Measurements from ENCODE around the gene STK39. TPM values are rescaled to one million over a fixed set of nuclear protein-coding genes. Genes with fewer than 3 reads are reported as not detected.

Gene STK39
- total RNA-seq, 1 donor from 2014 or later = 51.9 TPM

DNA sequence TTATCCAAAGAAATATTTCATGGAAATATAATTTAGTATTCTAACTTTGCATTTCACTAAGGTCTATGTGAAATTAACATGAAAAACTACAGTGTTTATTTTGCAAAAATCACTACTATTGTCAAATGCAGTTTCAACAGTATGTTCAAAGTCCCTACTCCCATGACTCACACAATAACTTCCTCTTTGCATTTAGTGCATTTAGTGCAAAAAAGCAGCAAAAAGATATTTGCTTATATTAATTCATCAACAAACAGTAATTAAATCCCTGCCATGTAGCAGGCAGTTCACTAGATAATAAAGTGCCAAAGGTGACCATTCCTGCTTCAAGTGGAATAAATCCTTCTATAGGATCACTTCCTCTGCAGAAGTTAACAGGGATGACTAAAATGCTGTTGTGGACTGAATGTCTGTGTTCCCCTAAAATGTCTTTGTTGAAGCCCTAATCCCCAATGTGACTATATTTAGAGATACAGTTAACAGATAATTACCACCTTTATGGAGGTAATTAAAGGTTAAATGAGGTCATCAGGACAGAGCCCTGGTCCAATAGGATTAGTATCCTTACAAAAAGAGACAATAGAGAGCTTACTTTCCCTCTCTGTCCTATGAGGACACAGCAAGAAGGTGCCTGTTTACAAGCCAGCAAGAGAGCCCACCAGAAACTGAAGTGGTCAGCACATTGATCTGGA lies 61.7 kb downstream of the STK39 start:
- intact Hi-C loops (cut with micrococcal nuclease) = no loop called here

DNA sequence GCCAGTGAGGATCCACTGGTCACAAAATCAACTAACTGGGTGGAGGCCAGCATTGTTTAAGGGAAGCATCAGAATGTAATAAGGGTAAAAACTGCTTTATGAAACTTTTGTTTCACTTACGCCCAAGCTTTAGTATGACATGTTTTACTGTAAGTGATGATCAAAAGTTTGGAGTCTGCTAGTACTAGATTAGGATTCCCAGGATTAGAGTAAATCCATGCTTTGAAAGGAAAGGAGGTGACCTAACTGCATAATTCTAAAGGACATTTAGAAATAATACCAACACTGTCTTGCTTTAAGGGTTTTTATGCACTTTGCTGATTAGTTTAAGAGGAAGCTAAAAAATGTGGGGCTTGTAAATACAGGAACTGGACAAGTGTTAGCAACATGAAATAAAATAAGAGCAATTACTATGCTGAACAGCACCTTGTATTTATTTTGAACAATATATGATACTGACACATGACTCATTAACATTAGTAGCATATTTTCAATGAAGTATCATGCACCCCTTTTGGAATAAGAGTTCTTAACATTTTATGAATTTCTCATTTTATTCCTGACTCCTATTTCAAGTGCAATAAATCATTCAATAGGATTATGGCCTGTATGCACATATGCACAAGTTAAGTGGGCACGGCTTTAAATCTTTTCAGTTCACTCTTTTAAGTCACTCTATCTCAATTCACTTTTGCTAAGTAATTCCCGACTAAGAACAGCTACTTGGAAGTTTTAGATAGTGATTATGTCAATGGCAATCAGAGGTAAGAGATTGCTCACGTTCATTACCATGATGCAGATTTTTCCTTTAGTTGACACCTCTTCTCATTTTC lies 62.5 kb downstream of the STK39 start:
- intact Hi-C loops (cut with micrococcal nuclease) = no loop called here

DNA sequence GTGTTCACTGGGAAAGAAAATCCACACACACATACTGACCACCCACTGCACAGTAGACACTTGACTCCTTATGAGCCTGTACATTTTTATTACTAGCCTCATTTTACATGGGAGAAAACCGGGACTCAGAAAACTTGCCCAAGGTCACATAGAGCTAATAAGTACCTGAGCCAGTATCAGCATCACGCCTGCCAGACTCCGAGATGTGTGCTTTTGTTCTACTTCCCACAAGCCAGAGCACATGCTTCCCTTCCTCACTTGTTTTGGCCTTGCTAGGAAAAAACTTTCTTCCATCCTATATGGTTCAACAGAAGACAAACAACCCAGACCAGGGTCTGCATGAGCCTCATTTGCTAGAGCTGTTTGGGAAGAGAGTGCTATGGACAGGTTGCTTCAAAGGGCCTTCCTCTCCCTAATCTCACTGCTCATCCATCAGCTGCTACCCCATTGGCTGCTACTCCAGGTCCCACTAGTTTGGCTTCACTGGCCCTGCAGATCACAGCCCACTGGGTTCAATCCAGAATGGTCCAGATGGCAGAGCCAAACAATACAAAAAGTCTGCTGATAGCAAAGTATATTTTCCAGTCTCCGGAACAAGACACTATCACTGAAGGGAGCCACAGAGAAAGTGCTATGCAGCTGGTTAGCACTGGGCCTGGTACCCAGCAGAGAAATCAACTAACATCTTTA lies 63.9 kb downstream of the STK39 start:
- intact Hi-C loops (cut with micrococcal nuclease) = no loop called here

DNA sequence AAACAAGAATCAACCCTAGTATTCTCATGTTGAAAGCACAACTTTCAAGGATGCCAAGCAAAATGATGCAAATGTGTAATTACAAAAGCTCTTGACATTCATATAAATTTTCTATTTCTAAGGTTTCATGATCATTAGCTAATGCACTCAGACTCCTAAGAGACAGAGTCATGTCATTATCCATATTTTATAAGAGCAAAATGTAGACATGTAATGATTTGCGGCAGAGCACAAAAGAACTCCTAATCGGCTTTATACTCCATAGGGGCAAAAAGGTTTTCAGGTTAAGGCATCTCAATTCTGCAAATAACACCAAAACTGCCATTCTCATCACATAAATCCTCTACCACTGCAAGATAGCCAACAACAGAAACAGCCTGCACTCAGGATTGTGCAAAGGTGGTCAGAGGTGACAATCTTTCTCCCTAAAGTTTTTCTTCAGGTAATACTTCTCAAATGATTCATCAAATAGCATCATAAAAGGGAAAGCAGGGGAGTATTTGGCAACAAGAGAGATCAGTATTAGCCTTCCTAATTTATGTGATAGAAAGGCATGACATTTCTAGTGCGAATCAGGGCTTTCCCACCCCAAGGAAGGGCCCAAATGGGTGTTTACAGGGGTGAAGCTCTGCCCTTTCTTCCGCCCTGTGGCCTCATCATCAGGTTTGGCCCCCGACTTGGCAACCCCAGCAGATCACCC lies 64.7 kb downstream of the STK39 start:
- intact Hi-C loops (cut with micrococcal nuclease) = no loop called here

DNA sequence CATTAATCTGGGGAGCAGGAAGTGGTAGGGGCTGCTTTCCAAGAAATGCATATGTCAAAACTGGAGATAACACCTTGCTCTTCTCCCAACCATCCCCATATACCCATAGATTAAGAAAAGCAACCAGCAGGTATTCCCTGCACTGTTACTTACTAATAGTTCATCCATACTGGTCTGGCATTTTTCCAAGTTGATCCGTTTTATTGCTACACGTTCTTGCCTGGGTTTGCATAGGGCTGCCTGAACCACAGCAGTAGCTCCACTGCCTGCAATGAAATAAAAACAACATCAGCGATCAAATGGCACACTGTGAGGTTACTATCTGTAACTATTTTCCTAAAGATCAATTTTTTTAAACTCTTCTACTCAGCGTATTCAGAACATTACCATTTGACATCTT lies 65.6 kb downstream of the STK39 start:
- intact Hi-C loops (cut with micrococcal nuclease) = no loop called here

DNA sequence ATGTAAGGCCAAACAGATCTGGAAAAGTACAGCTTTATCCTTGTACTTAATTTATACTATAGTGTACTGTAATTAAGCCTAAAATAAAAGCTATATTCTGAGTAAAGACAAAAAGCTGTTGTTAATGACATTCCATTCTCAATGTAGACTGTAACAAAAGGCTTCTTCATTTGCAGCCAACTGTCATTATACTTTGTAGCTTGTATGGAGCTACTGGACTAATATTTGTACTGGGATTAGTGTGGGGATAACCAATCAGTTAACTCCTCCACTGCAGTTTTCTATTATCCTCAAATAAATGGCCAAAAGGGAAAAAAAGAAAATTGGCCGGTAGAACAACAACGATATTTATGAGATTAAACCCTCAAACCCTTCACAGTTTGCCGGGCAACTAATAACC lies 66.5 kb downstream of the STK39 start:
- intact Hi-C loops (cut with micrococcal nuclease) = no loop called here

DNA sequence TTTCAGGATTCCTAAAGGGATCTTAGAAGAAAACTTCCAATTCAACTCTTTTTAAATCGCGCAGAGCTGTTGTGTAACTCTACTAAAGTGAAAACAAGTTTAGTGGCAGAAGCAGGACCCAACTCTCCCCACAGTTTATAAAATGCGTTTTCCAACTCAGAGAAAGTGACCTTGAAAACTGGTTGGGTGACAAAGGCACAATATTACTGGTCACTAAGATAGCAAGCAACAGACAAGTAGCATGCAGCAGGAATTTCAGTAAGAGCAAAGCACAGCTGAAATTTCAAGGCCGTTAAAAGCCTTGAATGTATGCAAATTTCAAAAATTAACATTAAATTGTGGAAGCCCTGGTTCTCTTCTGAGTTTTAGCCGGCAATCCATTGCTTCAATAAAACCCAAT lies 66.9 kb downstream of the STK39 start:
- intact Hi-C loops (cut with micrococcal nuclease) = no loop called here

DNA sequence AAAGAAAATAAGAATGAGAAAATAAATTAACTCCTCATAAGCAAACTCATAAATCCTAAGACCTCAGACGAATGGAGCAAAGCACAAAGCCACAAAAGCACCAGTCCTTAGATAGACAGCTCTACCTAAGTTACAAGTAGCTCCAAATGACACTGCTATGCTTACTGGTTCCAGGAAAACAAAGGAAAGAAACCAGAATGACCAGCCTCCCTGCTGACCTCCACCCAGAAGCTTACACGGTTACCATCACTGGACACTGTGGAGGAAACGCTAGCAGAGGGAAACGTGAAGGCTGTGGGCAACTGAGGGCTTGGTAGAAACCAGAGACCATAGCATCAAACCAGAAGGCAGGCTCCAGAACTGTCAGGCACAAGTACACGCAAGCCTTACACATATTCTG lies 67.8 kb downstream of the STK39 start:
- intact Hi-C loops (cut with micrococcal nuclease) = no loop called here

DNA sequence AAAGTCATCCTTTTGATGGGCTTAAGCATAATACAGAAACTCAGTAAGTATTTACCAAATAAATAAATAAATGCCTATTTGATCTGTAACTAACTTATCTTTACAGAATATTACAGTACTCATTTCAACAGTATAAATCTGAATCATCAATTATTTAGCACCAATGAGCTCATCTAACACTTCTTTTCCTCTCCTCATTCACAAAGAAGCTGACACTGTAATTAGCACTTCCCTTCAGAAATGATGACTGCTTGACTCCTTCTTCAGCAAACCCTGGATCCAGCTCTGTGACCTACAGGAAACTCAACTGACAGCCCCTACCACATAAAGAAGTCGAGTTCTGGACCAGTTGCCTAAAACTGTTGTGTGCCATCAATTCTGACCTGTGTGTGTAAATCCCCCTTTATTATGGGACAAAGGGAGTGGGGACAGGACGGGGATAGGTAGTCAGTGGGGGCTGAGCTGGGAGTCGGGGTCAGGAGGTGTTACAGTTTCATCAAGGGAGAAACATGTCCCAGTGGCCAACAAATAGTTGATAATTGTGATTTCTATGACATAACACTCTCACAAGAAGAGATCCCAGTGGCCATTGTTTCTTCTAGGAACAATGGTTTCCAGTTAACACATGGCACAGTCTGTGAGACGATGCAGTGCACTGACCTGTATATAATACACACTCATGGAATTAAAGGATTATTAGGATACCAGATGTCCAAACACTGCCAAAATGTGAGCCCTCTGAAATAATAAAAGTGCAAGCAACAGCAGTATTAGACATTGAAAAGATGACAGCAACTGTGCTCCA lies 68.7 kb downstream of the STK39 start:
- intact Hi-C loops (cut with micrococcal nuclease) = no loop called here

DNA sequence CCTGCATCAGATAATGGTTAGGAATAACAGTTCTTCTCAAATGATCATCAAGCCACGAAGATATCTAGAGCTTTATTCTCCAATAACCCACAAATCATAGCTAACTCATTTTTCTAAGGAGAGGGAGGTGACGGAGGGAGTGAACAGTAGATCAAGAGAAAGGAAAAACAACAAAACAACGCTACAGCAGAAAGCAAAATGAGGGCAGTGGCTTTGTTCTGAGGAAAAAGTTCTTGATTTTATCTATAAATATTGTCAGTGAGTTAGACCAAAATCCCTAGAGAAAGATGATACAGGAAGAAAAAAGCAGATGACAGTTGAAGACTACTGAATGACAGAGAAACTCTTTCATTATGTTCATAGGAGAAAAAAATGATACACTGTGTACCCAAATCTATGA lies 71.0 kb downstream of the STK39 start:
- intact Hi-C loops (cut with micrococcal nuclease) = no loop called here

DNA sequence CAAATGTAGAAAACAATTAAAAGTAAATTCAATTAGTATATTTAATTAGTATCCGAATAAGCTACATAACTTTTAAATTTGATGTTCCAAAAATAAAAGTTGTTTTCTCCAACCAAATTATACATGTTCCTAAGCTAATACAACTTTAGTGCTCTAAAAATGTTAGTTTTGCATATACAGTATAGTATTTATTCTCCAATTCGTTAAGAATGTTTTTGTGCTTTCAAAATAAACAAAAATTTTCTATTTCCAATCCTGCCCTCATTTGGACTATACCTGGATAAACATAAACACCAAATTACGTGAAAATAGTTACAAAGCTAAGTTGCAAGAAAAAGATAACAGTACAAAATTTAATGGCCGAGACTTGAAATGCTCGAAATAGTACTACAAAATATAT lies 71.9 kb downstream of the STK39 start:
- intact Hi-C loops (cut with micrococcal nuclease) = loop anchor here (2.0 kb wide), 1 partner anchor 19 kb away; no protein-coding TSS in a partner anchor

DNA sequence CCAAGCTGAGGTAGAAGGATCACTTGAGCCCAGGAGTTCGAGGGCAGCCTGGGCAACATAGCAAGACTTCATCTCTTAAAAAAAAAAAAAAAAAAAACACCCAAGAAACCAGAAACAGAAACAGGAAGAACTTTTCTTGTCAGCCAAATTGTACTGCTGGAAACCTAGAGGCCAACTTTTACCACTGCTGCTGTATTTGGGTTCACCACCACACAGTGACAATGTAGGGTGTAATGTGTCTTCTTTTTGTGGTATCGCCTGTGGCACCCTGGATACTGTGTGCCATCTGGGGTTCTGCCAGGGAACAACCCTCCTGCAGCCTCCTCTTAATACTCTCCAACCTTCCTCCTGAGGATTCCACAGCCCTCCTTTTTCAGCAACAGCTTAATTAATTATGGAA lies 72.6 kb downstream of the STK39 start:
- intact Hi-C loops (cut with micrococcal nuclease) = loop anchor here (2.0 kb wide), 1 partner anchor 20 kb away; no protein-coding TSS in a partner anchor

DNA sequence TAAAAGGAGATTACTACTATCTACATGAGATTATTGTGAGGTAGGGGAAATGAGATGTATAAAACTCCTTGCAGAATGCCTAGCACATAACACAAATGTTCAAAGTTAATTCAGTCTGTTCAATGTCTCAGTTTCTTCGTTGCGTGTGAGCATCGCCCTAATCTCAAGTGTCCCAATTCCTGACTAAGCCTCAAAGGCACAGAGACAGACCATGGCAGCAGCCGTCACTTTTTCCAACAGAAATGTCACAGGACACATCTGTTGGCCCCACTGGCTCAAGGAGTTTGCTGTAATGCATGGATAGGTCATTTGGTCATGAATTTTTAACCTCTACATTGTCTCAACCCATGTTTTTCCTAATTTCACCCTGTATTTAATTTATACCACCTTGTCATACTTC lies 75.3 kb downstream of the STK39 start:
- intact Hi-C loops (cut with micrococcal nuclease) = no loop called here

DNA sequence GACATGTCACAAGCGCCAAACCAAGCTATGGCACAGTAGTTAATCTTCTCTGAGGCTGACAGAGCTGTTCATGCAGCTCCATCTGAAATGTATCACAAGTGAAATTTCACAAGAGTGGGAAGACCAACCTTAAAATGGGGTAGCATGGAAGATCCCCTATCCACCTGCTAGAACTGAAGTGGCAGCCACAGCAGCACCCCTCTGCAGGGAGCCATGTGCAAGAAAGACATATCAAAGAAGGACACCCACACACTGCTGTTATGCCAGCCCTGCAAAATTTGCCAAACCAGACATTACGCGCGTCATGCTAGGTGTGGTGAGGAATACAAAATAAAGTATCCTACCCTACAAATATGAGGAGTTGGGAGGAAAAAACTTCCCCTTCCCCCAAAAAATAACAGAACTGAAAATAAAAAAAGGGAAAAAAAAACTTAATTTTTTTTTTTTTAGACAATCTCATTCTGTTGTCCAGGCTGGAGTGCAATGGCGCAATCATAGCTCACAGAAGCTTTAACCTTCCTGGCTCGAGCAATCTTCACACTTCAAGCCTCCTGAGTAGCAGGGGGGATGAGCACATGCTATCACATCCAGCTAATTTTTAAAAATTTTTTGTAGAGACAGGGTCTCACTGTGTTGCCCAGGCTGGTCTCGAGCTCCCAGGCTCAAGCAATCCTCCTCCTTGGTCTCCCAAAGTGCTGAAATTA lies 76.2 kb downstream of the STK39 start:
- intact Hi-C loops (cut with micrococcal nuclease) = no loop called here

DNA sequence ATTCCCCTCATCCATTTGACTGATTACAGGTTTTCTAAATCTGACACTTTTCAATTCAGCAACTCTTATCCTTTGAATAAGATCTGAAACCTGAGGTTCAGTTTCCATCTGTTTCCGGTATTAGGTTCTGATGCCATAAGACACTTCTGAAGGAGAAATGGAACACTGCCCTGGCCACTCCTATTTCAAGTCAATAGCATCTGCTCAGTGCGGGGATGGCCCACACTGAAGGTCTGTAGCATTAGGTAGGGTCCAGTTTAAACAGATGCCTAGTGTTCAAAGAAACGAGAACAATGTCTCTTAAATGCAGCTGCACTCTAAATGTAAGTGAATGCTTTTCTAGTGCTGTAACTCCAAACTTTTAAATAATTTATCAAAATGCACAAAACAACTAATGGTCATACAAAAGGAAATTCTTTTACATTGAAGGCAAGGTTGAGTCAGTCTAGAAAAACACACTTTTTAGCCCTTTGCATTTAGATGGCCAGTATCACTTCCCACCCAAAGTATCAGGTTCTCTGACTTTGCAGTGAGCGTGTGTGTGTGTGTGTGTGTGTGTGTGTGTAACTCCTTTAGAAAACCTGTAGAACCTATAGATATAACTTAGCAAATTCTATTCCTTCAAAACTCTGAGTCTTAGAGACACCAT lies 78.2 kb downstream of the STK39 start:
- intact Hi-C loops (cut with micrococcal nuclease) = loop anchor here (5.0 kb wide), 1 partner anchor 168 kb away; no protein-coding TSS in a partner anchor

DNA sequence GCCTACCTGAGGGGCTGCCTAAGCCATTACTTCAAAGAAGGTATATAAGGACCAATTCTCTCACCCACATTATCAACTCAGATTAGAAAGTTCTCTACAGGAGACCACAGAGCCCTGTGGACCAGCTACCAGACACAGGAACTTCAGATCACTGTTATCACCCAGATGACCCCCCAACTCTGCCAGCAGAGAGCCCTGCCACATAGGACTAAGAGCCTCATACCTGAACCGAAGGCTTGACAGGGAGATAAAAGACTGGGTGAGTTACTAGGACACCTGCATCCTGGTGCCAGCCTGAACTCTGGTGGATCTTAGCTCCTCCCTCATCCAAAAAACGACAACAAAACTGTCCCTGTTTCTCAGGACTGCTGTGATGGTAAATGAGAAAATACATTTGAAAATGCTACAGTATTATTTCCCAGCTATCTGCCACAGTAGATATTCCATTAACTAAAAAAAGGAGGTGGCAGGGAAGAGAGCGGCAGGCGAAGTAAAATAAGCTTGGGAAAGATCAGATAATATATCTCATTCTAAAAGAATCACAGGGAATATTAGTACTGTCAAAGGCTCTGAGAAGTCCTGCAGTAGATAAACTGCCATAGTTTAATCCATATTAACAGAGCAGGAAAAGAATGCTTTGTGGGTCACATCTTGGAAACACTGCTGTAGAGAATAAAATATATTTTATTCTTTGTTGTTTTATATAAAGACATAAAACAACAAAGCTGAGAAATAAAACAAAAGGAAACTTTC lies 79.7 kb downstream of the STK39 start:
- intact Hi-C loops (cut with micrococcal nuclease) = loop anchor here (2.0 to 5.0 kb wide), 2 partner anchors 43 to 170 kb away; no protein-coding TSS in a partner anchor

DNA sequence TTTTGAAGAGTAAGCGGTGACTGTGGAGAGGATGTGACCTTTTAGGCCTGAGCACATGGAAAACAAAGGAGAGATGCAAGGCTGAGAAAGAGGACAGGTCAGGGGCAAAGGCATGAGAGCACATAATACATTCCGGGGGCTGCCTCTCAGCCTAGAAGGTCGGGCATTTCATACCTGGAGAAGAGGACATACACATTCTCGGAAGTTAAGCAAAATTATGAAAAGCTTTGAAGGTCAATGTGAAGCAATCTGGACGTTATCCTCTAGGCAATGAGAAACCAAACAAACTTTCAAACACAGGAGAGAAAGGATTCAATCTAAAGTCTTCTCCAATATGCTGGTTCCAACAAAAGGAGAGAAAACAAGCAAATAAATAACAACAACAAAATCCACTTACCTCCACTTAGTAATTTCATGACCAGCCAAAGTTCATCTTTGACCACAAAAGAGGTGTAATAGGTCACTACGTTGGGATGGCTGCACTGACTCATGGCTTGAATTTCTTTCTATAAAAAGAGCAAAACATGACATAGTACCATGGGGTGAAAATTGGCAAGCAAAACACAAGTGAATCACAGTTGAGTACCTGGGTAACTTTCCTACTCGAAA lies 80.4 kb downstream of the STK39 start:
- intact Hi-C loops (cut with micrococcal nuclease) = loop anchor here (2.0 to 5.0 kb wide), 2 partner anchors 44 to 170 kb away; no protein-coding TSS in a partner anchor
